Measurements from ENCODE around the gene DCLK2.

Gene DCLK2

GRCh38 chr4:150209140-150209829 is 131.0 kb downstream of the DCLK2 start:
- DNase-seq (ENCODE audit: low read depth): no peak

GRCh38 chr4:150211016-150211415 is 132.8 kb downstream of the DCLK2 start:
- no peak for DNase-seq (ENCODE audit: low read depth)

- no peak for DNase-seq (ENCODE audit: low read depth)
Measured at GRCh38 chr4:150211799-150212445, 133.7 kb downstream of the DCLK2 start.

- no peak for DNase-seq (ENCODE audit: low read depth)
Measured at GRCh38 chr4:150212485-150212884, 134.2 kb downstream of the DCLK2 start.

- no peak for DNase-seq (ENCODE audit: low read depth)
Measured at GRCh38 chr4:150212927-150213326, 134.7 kb downstream of the DCLK2 start.

GRCh38 chr4:150215601-150216000 is 137.4 kb downstream of the DCLK2 start:
- no peak for DNase-seq (ENCODE audit: low read depth)

GRCh38 chr4:150216726-150217125 is 138.5 kb downstream of the DCLK2 start:
- DNase-seq (ENCODE audit: low read depth): no peak

- no peak for DNase-seq (ENCODE audit: low read depth)
Measured at GRCh38 chr4:150217192-150217591, 138.9 kb downstream of the DCLK2 start.

- DNase-seq (ENCODE audit: low read depth): no peak
Measured at GRCh38 chr4:150217808-150218207, 139.6 kb downstream of the DCLK2 start.

- DNase-seq (ENCODE audit: low read depth): no peak
Measured at GRCh38 chr4:150218447-150218846, 140.2 kb downstream of the DCLK2 start.

GRCh38 chr4:150219841-150220240 is 141.6 kb downstream of the DCLK2 start:
- DNase-seq (ENCODE audit: low read depth): no peak

GRCh38 chr4:150224896-150225591 is 146.8 kb downstream of the DCLK2 start:
- no peak for DNase-seq (ENCODE audit: low read depth)

GRCh38 chr4:150229520-150229919 is 151.3 kb downstream of the DCLK2 start:
- DNase-seq (ENCODE audit: low read depth): no peak

GRCh38 chr4:150230561-150230960 is 152.3 kb downstream of the DCLK2 start:
- no peak for DNase-seq (ENCODE audit: low read depth)

GRCh38 chr4:150231107-150231770 is 153.0 kb downstream of the DCLK2 start:
- no peak for DNase-seq (ENCODE audit: low read depth)

GRCh38 chr4:150232029-150232428 is 153.8 kb downstream of the DCLK2 start:
- DNase-seq (ENCODE audit: low read depth): no peak

- no peak for DNase-seq (ENCODE audit: low read depth)
Measured at GRCh38 chr4:150234246-150234645, 156.0 kb downstream of the DCLK2 start.

- DNase-seq (ENCODE audit: low read depth): no peak
Measured at GRCh38 chr4:150235317-150235716, 157.1 kb downstream of the DCLK2 start.

- DNase-seq (ENCODE audit: low read depth): no peak
Measured at GRCh38 chr4:150235808-150236271, 157.6 kb downstream of the DCLK2 start.

- DNase-seq (ENCODE audit: low read depth): no peak
Measured at GRCh38 chr4:150236626-150237025, 158.4 kb downstream of the DCLK2 start.

GRCh38 chr4:150237110-150237872 is 159.0 kb downstream of the DCLK2 start:
- no peak for DNase-seq (ENCODE audit: low read depth)

- no peak for DNase-seq (ENCODE audit: low read depth)
Measured at GRCh38 chr4:150238591-150238990, 160.3 kb downstream of the DCLK2 start.
